Heart right ventricle (tissue), 16 donors: ENCODE results near the gene SGCD. TPM values are rescaled to one million over a fixed set of nuclear protein-coding genes. Genes with fewer than 3 reads are reported as not detected.

Source experiments
- ATAC-seq, 8 donors: fragments of 200-7000 bp; cut with Tn5 transposase; one replicate each; pipeline ENCODE4 v1.9.1; 2020; ENCODE audit warnings: mild to moderate bottlenecking in 8 of 8, moderate library complexity in 8 of 8, moderate number of reproducible peaks in 1 of 8
- DNase-seq, 2 donors: peaks; one replicate each; pipeline ENCODE4 v3.0.0-alpha.2; 2020
- H3K27ac ChIP-seq, 10 donors: fragments of 200-600 bp; sonication (generic) in 2 of 10; one replicate each; pipeline versions ENCODE4 v1.5.0 to v1.8.0; 2020 to 2022; ENCODE audit warnings: mild to moderate bottlenecking in 3 of 10
- H3K27me3 ChIP-seq, 7 donors: fragments of 200-600 bp; one replicate each; pipeline ENCODE4 v1.8.0; 2021 to 2022; ENCODE audit warnings: mild to moderate bottlenecking in 2 of 7
- H3K36me3 ChIP-seq, 9 donors: fragments of 200-600 bp; sonication (generic) in 1 of 9; one replicate each; pipeline versions ENCODE4 v1.5.0 to v1.8.0; 2020 to 2022; ENCODE audit warnings: mild to moderate bottlenecking in 2 of 9
- H3K4me1 ChIP-seq, 9 donors: fragments of 200-600 bp; sonication (generic) in 1 of 9; one replicate each; pipeline versions ENCODE4 v1.5.0 to v1.8.0; 2020 to 2022; ENCODE audit warnings: mild to moderate bottlenecking in 4 of 9
- H3K4me3 ChIP-seq, 10 donors: fragments of 200-600 bp; sonication (generic) in 2 of 10; one replicate each; pipeline versions ENCODE4 v1.5.0 to v1.8.0; 2020 to 2022; ENCODE audit warnings: mild to moderate bottlenecking in 7 of 10, moderate library complexity in 2 of 10
- H3K9me3 ChIP-seq, 11 donors: fragments of 200-600 bp in 10 of 11; sonication (generic) in 2 of 11; one replicate each; pipeline versions ENCODE4 v1.5.0 to v1.8.0; 2013 to 2022; ENCODE audit warnings: mild to moderate bottlenecking in 2 of 11, control low read depth in 1 of 11, moderate library complexity in 1 of 11
- CTCF ChIP-seq, 9 donors: fragments of 200-600 bp; sonication (generic) in 2 of 9; IDR thresholded peaks; one replicate each; pipeline versions ENCODE4 v1.5.0 to v1.8.0; 2021 to 2022; ENCODE audit warnings: antibody characterized with exemption in 9 of 9, mild to moderate bottlenecking in 5 of 9, moderate library complexity in 1 of 9
- WGBS, 2 donors: extraction: QIAGEN DNeasy Blood & Tissue Kit; methylation state at CpG; one replicate each; pipeline ENCODE4 v1.1.7; 2013; ENCODE audit warnings: inconsistent platforms in 1 of 2; 5-methylcytosine and 5-hydroxymethylcytosine counted together
- intact Hi-C, 10 donors: fragments of 100-400 bp; cut with DNase I; formaldehyde crosslinking; loops; one replicate each; pipeline versions ENCODE4 v1.11.1 to v1.14.2; 2022
- polyA plus RNA-seq, 2 donors: library from polyadenylated mRNA; stranded (reverse); fragments of 200-250 nt; gene quantifications; one replicate each; pipeline ENCODE4 v1.2.3, GENCODE V29; 2013
- total RNA-seq, 10 donors: library from RNA; stranded (reverse); fragmentation: NEBNext Ultra II Directional in 3 of 10; extraction: Animal tissue kit (Norgen Biotek cat#: 25700) in 3 of 10; gene quantifications; one replicate each; pipeline versions ENCODE4 v1.2.1 to v1.2.4, GENCODE V29; 2021 to 2023
- donor health status: Arrhythmogenic right ventricular cardiomyopathy.
- donor health status: ischemic (EF 13 %, LVEDD 7.1; RV severe dilation, severe dysfunction).
- donor health status: healthy with polysubstance abuse.
- donor health status: DM: no; HTN: yes; CAD: no.
- donor health status: DM: no; HTN: no; CAD: no.
- donor health status: ischemic (EF 25% LVEDD 6.9; RV normal size, moderate dysfunction).
- donor health status: ischemic (EF 25% LVEDD 5.7; RV mildly dilated, moderate dysfunction).
- donor health status: healthy.
- donor health status: DM: yes; HTN: yes; CAD: no.
- donor health status: Ischemic cardiomyopathy.
- donor health status: ischemic (EF 35%, LVEDD 5.7; RV mildly dilated, moderate dysfunction).
- donor health status: nonischemic (EF 11% LVEDD 7.7; RV severe dilation, severe dysfunction).
- donor health status: DM: yes; HTN: yes; CAD: no.
- donor health status: PGD.
- donor health status: ischemic (EF 29% LVEDD 5.4; RV normal size, mild dysfunction).
- donor health status: nonischemic (EF 23%, LVEDD 6.1; RV moderate dilation, normal function).

Gene SGCD
- total and polyA plus RNA-seq, 12 donors: 12.0 to 153 (median 99.6) TPM

- WGBS, 2 donors: 65 to 76% methylated on average over 3 of the region's 3 CpGs
- no peak for TF ChIP-seq CTCF (IDR thresholded peaks at IDR 0.05)
- Histone ChIP-seq H3K27me3 (no peaks in the 10 kb centered on the region), H3K36me3 (no peaks in the 10 kb centered on the region), H3K27ac (no peak overlapping the region), H3K4me1 (peaks cover 0 to 59% (median 20%) of the 10 kb centered on the region in 9 donors), H3K4me3 (no peak overlapping the region), H3K9me3 (no peaks in the 10 kb centered on the region)
- ATAC-seq (no peak), DNase-seq (no peak)
- intact Hi-C loops: no loop called here
These were observed 58.5 kb downstream of the SGCD start for GRCh38 chr5:156385416-156385815.

- H3K4me1 ChIP-seq: peaks cover 0 to 48% (median 14%) of the 10 kb centered on the region in 9 donors
These were observed 60.0 kb downstream of the SGCD start for GRCh38 chr5:156386976-156387375.

GRCh38 chr5:156387391-156387790, 60.4 kb downstream of the SGCD start:
- no peak for DNase-seq
- no peak for ATAC-seq
- Histone ChIP-seq H3K27ac (no peak overlapping the region), H3K4me3 (no peak overlapping the region), H3K27me3 (no peaks in the 10 kb centered on the region), H3K4me1 (peaks cover 0 to 48% (median 14%) of the 10 kb centered on the region in 9 donors), H3K9me3 (no peaks in the 10 kb centered on the region), H3K36me3 (no peaks in the 10 kb centered on the region)
- TF ChIP-seq CTCF (IDR thresholded peaks at IDR 0.05): no peak
- intact Hi-C loops: no loop called here

More at GRCh38 chr5:156386976-156387375, 60.0 kb downstream of the SGCD start:
- Histone ChIP-seq H3K36me3 (no peaks in the 10 kb centered on the region), H3K4me3 (no peak overlapping the region), H3K27ac (no peak overlapping the region), H3K9me3 (no peaks in the 10 kb centered on the region), H3K27me3 (no peaks in the 10 kb centered on the region)
- ATAC-seq (no peak), DNase-seq (no peak)
- TF ChIP-seq CTCF (IDR thresholded peaks at IDR 0.05): no peak
- 41 to 59% methylated on average over 4 of the region's 4 CpGs for WGBS, 2 donors
- intact Hi-C loops: no loop called here

- intact Hi-C loops: no loop called here
- no peak for DNase-seq
- no peaks in the 10 kb centered on the region for H3K27me3 ChIP-seq
- TF ChIP-seq CTCF (IDR thresholded peaks at IDR 0.05): no peak
- peaks cover 0 to 44% (median 13%) of the 10 kb centered on the region in 9 donors for H3K4me1 ChIP-seq
- ATAC-seq: no peak
- peak overlapping the region in 1 of 10 donors; percentile 13 for H3K27ac ChIP-seq
- no peaks in the 10 kb centered on the region for H3K9me3 ChIP-seq
- 25 to 39% methylated on average over 2 of the region's 2 CpGs for WGBS, 2 donors
- no peaks in the 10 kb centered on the region for H3K36me3 ChIP-seq
- no peak overlapping the region for H3K4me3 ChIP-seq
These were observed 61.3 kb downstream of the SGCD start for GRCh38 chr5:156388233-156388632.
